ENCODE results near the gene MYOF. TPM values are rescaled to one million over a fixed set of nuclear protein-coding genes. Genes with fewer than 3 reads are reported as not detected.
"Not testable (repeated sequence)": the region's sequence is repeated elsewhere in the genome, so short reads cannot be mapped to it uniquely, and the experiment has no call there.

MYOF gene
- total and polyA plus RNA-seq, 2 of the 8 experiments (the other 6 are each of a cell fraction or from before 2014, with no cell fraction given), result 0.98 to 2.3 TPM

DNA sequence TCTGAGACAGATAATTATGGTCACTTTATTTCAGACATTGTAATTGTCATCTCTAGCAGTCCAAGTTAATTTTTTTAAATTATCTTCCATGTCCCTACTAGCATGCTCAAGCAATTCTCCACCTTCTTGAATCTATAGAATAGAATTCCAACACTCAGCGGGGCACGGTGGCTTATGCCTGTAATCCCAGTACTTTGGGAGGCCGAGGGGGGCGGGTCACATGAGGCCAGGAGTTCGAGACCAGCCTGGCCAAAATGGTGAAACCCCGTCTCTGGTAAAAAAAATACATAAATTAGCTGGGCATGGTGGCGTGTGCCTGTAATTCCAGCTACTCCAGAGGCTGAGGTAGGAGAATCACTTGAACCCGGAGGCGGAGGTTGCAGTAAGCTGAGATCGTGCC lies 39.4 kb downstream of the MYOF start:
- not testable (repeated sequence) for H3K4ac ChIP-seq (replicated peaks; ENCODE audit: insufficient read length, low read depth, low read length); H4K91ac ChIP-seq (replicated peaks; ENCODE audit: insufficient read length, low read length); H3K23me2 ChIP-seq (ENCODE audit: low read depth, low read length); H2BK5ac ChIP-seq (ENCODE audit: low read depth, low read length); H3K56ac ChIP-seq (replicated peaks; ENCODE audit: insufficient read length, low read depth, low read length); H3K23ac ChIP-seq (ENCODE audit: insufficient read length); H3K36me3 ChIP-seq (ENCODE audit: control insufficient read depth in 2 of 4, insufficient read depth in 4 of 4, low read length in 3 of 4); H3K27me3 ChIP-seq (replicated peaks in 1 of 4; ENCODE audit: control insufficient read depth in 3 of 4, extremely low read depth in 1 of 4, insufficient read depth in 3 of 4, low read length in 3 of 4); H4K20me1 ChIP-seq (replicated peaks in 1 of 2; ENCODE audit: control insufficient read depth in 1 of 2, insufficient read depth in 2 of 2, low read length in 2 of 2); H2BK20ac ChIP-seq (ENCODE audit: low read length); H3K18ac ChIP-seq (ENCODE audit: extremely low read depth, low read length); H2AFZ ChIP-seq (ENCODE audit: low read length); H3K79me1 ChIP-seq (ENCODE audit: low read depth, low read length); H3K14ac ChIP-seq (ENCODE audit: insufficient read length); H2BK12ac ChIP-seq (ENCODE audit: low read depth, low read length); H2BK15ac ChIP-seq (ENCODE audit: low read length); H3K4me2 ChIP-seq (ENCODE audit: insufficient read depth in 1 of 2, low read depth in 2 of 2, low read length in 2 of 2); H2BK120ac ChIP-seq (replicated peaks; ENCODE audit: low read depth, low read length); H2AK5ac ChIP-seq (ENCODE audit: low read depth, low read length); H4K5ac ChIP-seq (ENCODE audit: insufficient read length, low read depth, low read length); H3K9ac ChIP-seq (replicated peaks in 1 of 4; ENCODE audit: extremely low read depth in 1 of 4, low read depth in 3 of 4, low read length in 3 of 4); H3K9me3 ChIP-seq (ENCODE audit: insufficient read depth in 2 of 2, low read depth in 1 of 2, low read length in 1 of 2); FAIRE-seq; H4K8ac ChIP-seq (ENCODE audit: extremely low read depth, insufficient read depth, low read length); H3K4me3 ChIP-seq (ENCODE audit: extremely low read depth in 1 of 4, insufficient read depth in 2 of 4, low read depth in 3 of 4, low read length in 4 of 4); H3K79me2 ChIP-seq (ENCODE audit: control insufficient read depth in 1 of 2, insufficient read depth in 2 of 2, low read length in 2 of 2); DNase-seq (ENCODE audit: low read depth in 1 of 2, low spot score in 2 of 2); H3K27ac ChIP-seq (ENCODE audit: low read depth, low read length)
- CTCF ChIA-PET (ENCODE audit: partially characterized antibody), result interaction anchor here (0.8 to 4.4 kb wide), 7 partner anchors 17 to 69 kb away, joined by 3 to 29 read pairs (median 8); partner anchors contain the start of gene MYOF
- H3K4me1 ChIP-seq (replicated peaks in 1 of 4; ENCODE audit: control insufficient read depth in 3 of 4, insufficient read depth in 4 of 4, low read length in 3 of 4), result peaks cover 20 to 34% (median 28%) of the 10 kb centered on the region in 4 experiments
- POLR2A ChIA-PET (ENCODE audit: partially characterized antibody), result interaction anchor here (0.9 kb wide), 1 partner anchor 67 kb away, joined by 3 read pairs; no protein-coding TSS in a partner anchor
- WGBS, 2 experiments (ENCODE audit: extremely low coverage in 1 of 2, insufficient coverage in 1 of 2, insufficient read length in 1 of 2, insufficient replicate concordance in 2 of 2, low coverage in 1 of 2, low lambda C conversion rate in 2 of 2, missing lambda C conversion rate in 1 of 2), result 84% methylated on average over 10 of the region's 10 CpGs; no CpG with 5 or more reads in 1 of the 2 experiments
